Stimulated activated CD8-positive, alpha-beta memory T cell treated with anti-CD3 and anti-CD28 coated beads, Interleukin-2, amount 100 ng/mL, for 1 hour (primary cell): Measurements from ENCODE around the gene ADAMTS14.

Source experiments
- DNase-seq, 2 donors: peaks; one replicate each; pipeline ENCODE4 v3.0.0-alpha.2; 2020; ENCODE audit warnings: low read depth in 2 of 2

ADAMTS14 gene

GRCh38 chr10:70692043-70692603 is 19.8 kb downstream of the ADAMTS14 start:
- no peak for DNase-seq

- DNase-seq = no peak
Measured at GRCh38 chr10:70693619-70694335, 21.5 kb downstream of the ADAMTS14 start.

- DNase-seq = no peak
Measured at GRCh38 chr10:70694418-70695141, 22.3 kb downstream of the ADAMTS14 start.

GRCh38 chr10:70695241-70696030 is 23.1 kb downstream of the ADAMTS14 start:
- DNase-seq = no peak

GRCh38 chr10:70698211-70698610 is 25.9 kb downstream of the ADAMTS14 start:
- DNase-seq = no peak

GRCh38 chr10:70699063-70699658 is 26.9 kb downstream of the ADAMTS14 start:
- DNase-seq = no peak

- no peak for DNase-seq
Measured at GRCh38 chr10:70699659-70700174, 27.4 kb downstream of the ADAMTS14 start.

GRCh38 chr10:70702190-70702763 is 30.0 kb downstream of the ADAMTS14 start:
- DNase-seq = no peak

GRCh38 chr10:70704211-70704610 is 31.9 kb downstream of the ADAMTS14 start:
- DNase-seq = no peak

- no peak for DNase-seq
Measured at GRCh38 chr10:70705121-70705861, 33.0 kb downstream of the ADAMTS14 start.

- no peak for DNase-seq
Measured at GRCh38 chr10:70711177-70711576, 38.9 kb downstream of the ADAMTS14 start.

- DNase-seq = no peak
Measured at GRCh38 chr10:70711911-70712310, 39.6 kb downstream of the ADAMTS14 start.

GRCh38 chr10:70714245-70714644 is 41.9 kb downstream of the ADAMTS14 start:
- DNase-seq = no peak

GRCh38 chr10:70714951-70715350 is 42.6 kb downstream of the ADAMTS14 start:
- no peak for DNase-seq

- no peak for DNase-seq
Measured at GRCh38 chr10:70715853-70716795, 43.8 kb downstream of the ADAMTS14 start.

- DNase-seq = no peak
Measured at GRCh38 chr10:70722820-70723424, 50.6 kb downstream of the ADAMTS14 start.

GRCh38 chr10:70723771-70724170 is 51.5 kb downstream of the ADAMTS14 start:
- DNase-seq = no peak

GRCh38 chr10:70726909-70727495 is 54.7 kb downstream of the ADAMTS14 start:
- no peak for DNase-seq
